ENCODE measurements around the gene RAB31. TPM values are rescaled to one million over a fixed set of nuclear protein-coding genes. Genes with fewer than 3 reads are reported as not detected.

The RAB31 gene
- total and polyA plus RNA-seq, 2 experiments from 2014 or later = 26.0 to 81.8 TPM

DNA sequence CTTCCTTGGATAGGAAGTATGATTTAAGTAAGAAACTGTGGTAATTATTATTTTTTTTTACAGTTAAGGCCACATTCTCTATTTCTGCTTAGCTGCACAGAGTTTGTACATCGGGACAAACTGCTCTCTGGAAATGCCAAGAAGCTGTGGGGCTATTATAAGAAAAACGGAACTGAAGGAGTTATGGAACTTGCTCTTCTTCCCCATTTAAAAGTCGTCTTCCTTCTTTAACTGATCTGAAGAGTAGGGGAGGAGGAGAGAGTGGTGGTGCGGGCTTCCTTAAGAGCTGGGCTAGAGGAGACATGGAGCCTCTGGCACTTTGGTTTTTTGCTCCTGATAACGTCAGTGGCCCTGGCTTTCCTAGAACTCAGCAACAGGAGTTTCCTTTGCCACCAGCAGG is 54.4 kb downstream of the RAB31 start:
- Histone ChIP-seq H4K20me1 (ENCODE audit: insufficient read depth, poor library complexity, severe bottlenecking) (no peaks in the 10 kb centered on the region), H3K4me2 (no peak overlapping the region), H2AFZ (no peak overlapping the region), H3K9me3 (ENCODE audit: low read depth) (no peaks in the 10 kb centered on the region), H3K79me2 (no peaks in the 10 kb centered on the region), H3K4me1 (ENCODE audit: insufficient read depth) (no peaks in the 10 kb centered on the region), H3K4me3 (no peak overlapping the region), H3K27ac (no peak overlapping the region), H3K9me2 (replicated peaks; ENCODE audit: insufficient read depth) (no peaks in the 10 kb centered on the region), H3K27me3 (no peaks in the 10 kb centered on the region), H3K36me3 (replicated peaks; ENCODE audit: insufficient read depth, low read depth) (no peaks in the 10 kb centered on the region)
- no peak for TF ChIP-seq EZH2phosphoT487 (IDR thresholded peaks at IDR 0.05; ENCODE audit: low read depth, severe bottlenecking, unreplicated experiment)
- TF ChIP-seq EZH2 (IDR thresholded peaks at IDR 0.05; ENCODE audit: borderline replicate concordance) = no peak
- WGBS (ENCODE audit: low lambda C conversion rate, missing lambda C conversion rate) = 88% methylated on average over 5 of the region's 5 CpGs
- DNase-seq (ENCODE audit: low spot score) = no peak

DNA sequence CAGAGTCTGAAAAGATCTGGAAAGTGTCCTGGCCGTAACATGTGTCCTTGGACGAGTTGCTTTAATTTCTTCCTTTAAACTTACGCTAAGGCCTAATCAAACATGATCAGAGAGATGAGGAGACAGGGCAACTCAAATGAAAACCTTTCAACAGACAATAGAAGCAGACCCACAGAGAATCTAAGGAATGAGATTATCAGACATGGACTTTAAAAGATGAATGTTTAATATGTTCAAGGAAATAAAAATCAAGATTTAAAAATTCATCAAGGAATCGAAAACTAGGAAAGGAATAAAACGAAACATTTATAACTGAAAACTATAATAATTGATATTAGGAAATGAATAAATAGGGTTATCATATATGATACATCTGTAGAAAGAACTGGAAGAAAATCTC is 55.1 kb downstream of the RAB31 start:
- H3K9me3 ChIP-seq (ENCODE audit: low read depth) = no peaks in the 10 kb centered on the region
- no peak for TF ChIP-seq EZH2phosphoT487 (IDR thresholded peaks at IDR 0.05; ENCODE audit: low read depth, severe bottlenecking, unreplicated experiment)
- TF ChIP-seq, protein P1, sequence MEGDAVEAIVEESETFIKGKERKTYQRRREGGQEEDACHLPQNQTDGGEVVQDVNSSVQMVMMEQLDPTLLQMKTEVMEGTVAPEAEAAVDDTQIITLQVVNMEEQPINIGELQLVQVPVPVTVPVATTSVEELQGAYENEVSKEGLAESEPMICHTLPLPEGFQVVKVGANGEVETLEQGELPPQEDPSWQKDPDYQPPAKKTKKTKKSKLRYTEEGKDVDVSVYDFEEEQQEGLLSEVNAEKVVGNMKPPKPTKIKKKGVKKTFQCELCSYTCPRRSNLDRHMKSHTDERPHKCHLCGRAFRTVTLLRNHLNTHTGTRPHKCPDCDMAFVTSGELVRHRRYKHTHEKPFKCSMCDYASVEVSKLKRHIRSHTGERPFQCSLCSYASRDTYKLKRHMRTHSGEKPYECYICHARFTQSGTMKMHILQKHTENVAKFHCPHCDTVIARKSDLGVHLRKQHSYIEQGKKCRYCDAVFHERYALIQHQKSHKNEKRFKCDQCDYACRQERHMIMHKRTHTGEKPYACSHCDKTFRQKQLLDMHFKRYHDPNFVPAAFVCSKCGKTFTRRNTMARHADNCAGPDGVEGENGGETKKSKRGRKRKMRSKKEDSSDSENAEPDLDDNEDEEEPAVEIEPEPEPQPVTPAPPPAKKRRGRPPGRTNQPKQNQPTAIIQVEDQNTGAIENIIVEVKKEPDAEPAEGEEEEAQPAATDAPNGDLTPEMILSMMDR (IDR thresholded peaks at IDR 0.05; ENCODE audit: poor library complexity) = no peak

DNA sequence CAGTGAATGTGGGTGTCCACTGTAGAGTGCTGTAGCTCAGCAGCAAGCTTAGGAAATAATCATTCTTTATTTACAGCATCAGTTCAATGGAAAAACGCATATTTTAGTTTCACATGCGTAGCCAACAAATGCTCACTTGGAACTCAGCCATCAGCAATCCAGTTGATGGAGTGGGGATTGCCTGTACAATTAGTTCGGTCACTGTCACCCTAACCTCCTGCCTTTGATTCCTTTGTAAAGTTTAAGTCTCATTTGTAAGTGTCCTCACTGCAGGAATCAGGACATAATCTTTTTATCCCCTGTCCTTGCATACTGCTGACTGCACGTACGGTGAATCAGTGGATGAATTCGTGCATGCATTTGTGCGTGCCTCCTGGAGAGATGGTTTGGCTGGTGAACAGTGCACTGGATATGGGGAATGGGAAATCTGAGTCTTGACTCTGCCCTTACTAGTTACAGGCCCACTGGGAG is 55.9 kb downstream of the RAB31 start:
- Histone ChIP-seq H3K79me2 (no peaks in the 10 kb centered on the region), H3K27me3 (no peaks in the 10 kb centered on the region), H3K4me2 (no peak overlapping the region), H3K36me3 (replicated peaks; ENCODE audit: insufficient read depth, low read depth) (no peaks in the 10 kb centered on the region), H3K27ac (peak overlapping the region; percentile 68), H3K9me3 (ENCODE audit: low read depth) (no peaks in the 10 kb centered on the region), H3K9me2 (replicated peaks; ENCODE audit: insufficient read depth) (no peaks in the 10 kb centered on the region), H3K4me1 (ENCODE audit: insufficient read depth) (no peaks in the 10 kb centered on the region), H2AFZ (no peak overlapping the region), H3K4me3 (no peak overlapping the region), H4K20me1 (ENCODE audit: insufficient read depth, poor library complexity, severe bottlenecking) (no peaks in the 10 kb centered on the region)
- 76% methylated on average over 7 of the region's 7 CpGs for WGBS (ENCODE audit: low lambda C conversion rate, missing lambda C conversion rate)
- no peak for TF ChIP-seq EZH2phosphoT487 (IDR thresholded peaks at IDR 0.05; ENCODE audit: low read depth, severe bottlenecking, unreplicated experiment)
- TF ChIP-seq EZH2 (IDR thresholded peaks at IDR 0.05; ENCODE audit: borderline replicate concordance) = no peak
- TF ChIP-seq, protein P1 (IDR thresholded peaks at IDR 0.05; ENCODE audit: poor library complexity) = no peak
- DNase-seq (ENCODE audit: low spot score) = no peak

More for the DNA sequence above, 55.1 kb downstream of the RAB31 start:
- H3K9me2 ChIP-seq (replicated peaks; ENCODE audit: insufficient read depth) = no peaks in the 10 kb centered on the region
- H3K4me2 ChIP-seq = no peak overlapping the region
- H3K4me1 ChIP-seq (ENCODE audit: insufficient read depth) = no peaks in the 10 kb centered on the region
- no peak for DNase-seq (ENCODE audit: low spot score)
- 93% methylated on average over 5 of the region's 5 CpGs for WGBS (ENCODE audit: low lambda C conversion rate, missing lambda C conversion rate)
- H3K27ac ChIP-seq = no peak overlapping the region
- no peak overlapping the region for H3K4me3 ChIP-seq
- no peak overlapping the region for H2AFZ ChIP-seq
- no peaks in the 10 kb centered on the region for H3K36me3 ChIP-seq (replicated peaks; ENCODE audit: insufficient read depth, low read depth)
- H3K27me3 ChIP-seq = no peaks in the 10 kb centered on the region
- no peaks in the 10 kb centered on the region for H4K20me1 ChIP-seq (ENCODE audit: insufficient read depth, poor library complexity, severe bottlenecking)
- H3K79me2 ChIP-seq = no peaks in the 10 kb centered on the region

DNA sequence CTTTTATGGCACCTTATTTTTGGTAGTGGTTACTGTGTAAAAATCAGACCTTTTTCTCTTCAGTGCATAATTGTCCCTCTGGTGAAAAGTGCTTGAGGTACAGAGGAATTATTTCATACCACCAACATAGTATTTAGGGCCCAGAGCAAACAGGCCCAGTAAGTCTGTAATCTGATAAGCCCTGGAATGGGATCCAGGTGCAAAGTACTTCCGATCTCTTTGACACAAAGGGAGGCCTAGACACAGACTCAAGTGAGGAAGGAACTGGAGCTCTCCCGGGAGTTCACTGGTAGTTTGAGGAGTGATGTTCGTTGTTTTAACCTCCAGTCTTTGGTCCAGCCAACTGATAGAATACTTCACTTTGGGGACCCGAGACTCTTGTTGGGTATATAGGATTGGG is 57.4 kb downstream of the RAB31 start:
- WGBS (ENCODE audit: low lambda C conversion rate, missing lambda C conversion rate) = 60% methylated on average over 4 of the region's 4 CpGs
- peak overlapping the region; percentile 68 for H3K27ac ChIP-seq
- no peaks in the 10 kb centered on the region for H3K36me3 ChIP-seq (replicated peaks; ENCODE audit: insufficient read depth, low read depth)
- H3K4me1 ChIP-seq (ENCODE audit: insufficient read depth) = no peaks in the 10 kb centered on the region
- H4K20me1 ChIP-seq (ENCODE audit: insufficient read depth, poor library complexity, severe bottlenecking) = no peaks in the 10 kb centered on the region
- H3K4me2 ChIP-seq = no peak overlapping the region
- H3K79me2 ChIP-seq = peaks cover 4% of the 10 kb centered on the region
- no peak overlapping the region for H2AFZ ChIP-seq
- no peak for TF ChIP-seq EZH2phosphoT487 (IDR thresholded peaks at IDR 0.05; ENCODE audit: low read depth, severe bottlenecking, unreplicated experiment)
- TF ChIP-seq, protein P1 (IDR thresholded peaks at IDR 0.05; ENCODE audit: poor library complexity) = no peak
- TF ChIP-seq EZH2 (IDR thresholded peaks at IDR 0.05; ENCODE audit: borderline replicate concordance) = no peak
- no peaks in the 10 kb centered on the region for H3K9me2 ChIP-seq (replicated peaks; ENCODE audit: insufficient read depth)
- no peaks in the 10 kb centered on the region for H3K27me3 ChIP-seq
- no peak overlapping the region for H3K4me3 ChIP-seq
- DNase-seq (ENCODE audit: low spot score) = peak; percentile 26
- no peaks in the 10 kb centered on the region for H3K9me3 ChIP-seq (ENCODE audit: low read depth)
